ENCODE data around the gene HIPK2. TPM values are rescaled to one million over a fixed set of nuclear protein-coding genes. Genes with fewer than 3 reads are reported as not detected.

HIPK2 gene
- total RNA-seq, 4 donors from 2014 or later: 20.9 to 40.9 (median 26.7) TPM

GRCh38 chr7:139521439-139521838, 256.4 kb downstream of the HIPK2 start:
- intact Hi-C loops (cut with DNase I): no loop called here
- Histone ChIP-seq H3K27me3 (peaks cover 0 to 56% (median 6%) of the 10 kb centered on the region in 4 donors), H3K36me3 (no peaks in the 10 kb centered on the region), H3K27ac (replicated peaks in 1 of 4) (no peak overlapping the region), H3K4me3 (no peak overlapping the region), H3K9me3 (no peaks in the 10 kb centered on the region), H3K4me1 (peaks cover 0 to 16% (median 13%) of the 10 kb centered on the region in 4 donors)
- no peak for DNase-seq (ENCODE audit: extremely low spot score)
- no peak for TF ChIP-seq CTCF (IDR thresholded peaks at IDR 0.05)
- no peak for TF ChIP-seq POLR2AphosphoS5 (IDR thresholded peaks at IDR 0.05)
- no peak for TF ChIP-seq POLR2A (IDR thresholded peaks at IDR 0.05; ENCODE audit: low read depth)
- WGBS: 100% methylated on average over 1 of the region's 1 CpG

GRCh38 chr7:139515266-139515665, 262.5 kb downstream of the HIPK2 start:
- no peaks in the 10 kb centered on the region for H3K36me3 ChIP-seq
- no peaks in the 10 kb centered on the region for H3K4me1 ChIP-seq
- WGBS: 89% methylated on average over 8 of the region's 8 CpGs
- DNase-seq (ENCODE audit: extremely low spot score): no peak
- no peak overlapping the region for H3K4me3 ChIP-seq
- TF ChIP-seq POLR2A (IDR thresholded peaks at IDR 0.05; ENCODE audit: low read depth) (no peak), EP300 (IDR thresholded peaks at IDR 0.05) (no peak), CTCF (IDR thresholded peaks at IDR 0.05) (no peak), POLR2AphosphoS5 (IDR thresholded peaks at IDR 0.05) (no peak)
- no peak overlapping the region for H3K27ac ChIP-seq (replicated peaks in 1 of 4)
- intact Hi-C loops (cut with DNase I): no loop called here
- peaks cover 0 to 9% (median 0%) of the 10 kb centered on the region in 4 donors for H3K27me3 ChIP-seq
- no peaks in the 10 kb centered on the region for H3K9me3 ChIP-seq

Other genes starting within 250 kb of the HIPK2 start
- 10 to 100 TPM in 3 of 4 donors, 1 to 10 TPM in 1; 9.8 to 31.3 (median 13.5) TPM for gene TBXAS1, start 51.3 kb upstream of the HIPK2 start, total RNA-seq